Measurements from ENCODE around the gene FGF21. TPM values are rescaled to one million over a fixed set of nuclear protein-coding genes. Genes with fewer than 3 reads are reported as not detected.
"Not testable (repeated sequence)": the region's sequence is repeated elsewhere in the genome, so short reads cannot be mapped to it uniquely, and the experiment has no call there.

The FGF21 gene
- total and polyA plus RNA-seq, 9 donors: 0.25 TPM; not detected in 8

GRCh38 chr19:48752496-48753365 is 2.6 kb upstream of the FGF21 start, which contains the start of gene FUT1:
Gene FUT1 (minus strand): TSS chr19:48752641. CDS start chr19:48751281, 1,360 bp downstream.
- H3K4me3 ChIP-seq (ENCODE audit: low read length): peak within 1 kb of the TSS; percentile 25
- peak within 1 kb of the TSS; percentile 55 for H3K27ac ChIP-seq (ENCODE audit: low read length)
- peaks cover 15% of the 10 kb centered on the region for H3K4me1 ChIP-seq (ENCODE audit: control insufficient read depth, insufficient read depth, low read length)
- under 1% methylated on average over 71 of the region's 73 CpGs for WGBS (ENCODE audit: insufficient coverage)
- DNase-seq: peak; percentile 59
- no peaks in the 10 kb centered on the region for H3K9me3 ChIP-seq (replicated peaks; ENCODE audit: control insufficient read depth, low read depth, low read length)
- H3K27me3 ChIP-seq (ENCODE audit: control insufficient read depth, insufficient read depth, low read length): peaks cover 56% of the 10 kb centered on the region
- no peaks in the 10 kb centered on the region for H3K36me3 ChIP-seq (ENCODE audit: control insufficient read depth, insufficient read depth, low read length)

GRCh38 chr19:48755787-48756186 is 463 bp downstream of the FGF21 start:
- DNase-seq: no peak
- peaks cover 16% of the 10 kb centered on the region for H3K4me1 ChIP-seq (ENCODE audit: control insufficient read depth, insufficient read depth, low read length)
- H3K27me3 ChIP-seq (ENCODE audit: control insufficient read depth, insufficient read depth, low read length): peaks cover 42% of the 10 kb centered on the region
- H3K9me3 ChIP-seq (replicated peaks; ENCODE audit: control insufficient read depth, low read depth, low read length): no peaks in the 10 kb centered on the region
- WGBS (ENCODE audit: insufficient coverage): 72% methylated on average over 4 of the region's 5 CpGs
- no peaks in the 10 kb centered on the region for H3K36me3 ChIP-seq (ENCODE audit: control insufficient read depth, insufficient read depth, low read length)
- no peak overlapping the region for H3K4me3 ChIP-seq (ENCODE audit: low read length)
- H3K27ac ChIP-seq (ENCODE audit: low read length): no peak overlapping the region

- Histone ChIP-seq H3K9me3 (replicated peaks; ENCODE audit: control insufficient read depth, low read depth, low read length) (no peaks in the 10 kb centered on the region), H3K4me1 (ENCODE audit: control insufficient read depth, insufficient read depth, low read length) (peaks cover 19% of the 10 kb centered on the region), H3K36me3 (ENCODE audit: control insufficient read depth, insufficient read depth, low read length) (no peaks in the 10 kb centered on the region), H3K4me3 (ENCODE audit: low read length) (no peak overlapping the region), H3K27me3 (ENCODE audit: control insufficient read depth, insufficient read depth, low read length) (peaks cover 41% of the 10 kb centered on the region), H3K27ac (ENCODE audit: low read length) (no peak overlapping the region)
- DNase-seq: no peak
- WGBS (ENCODE audit: insufficient coverage): 81% methylated on average over 6 of the region's 11 CpGs
These were observed 888 bp downstream of the FGF21 start for GRCh38 chr19:48756212-48756611.

GRCh38 chr19:48756686-48757085 is 1.4 kb downstream of the FGF21 start:
- no peaks in the 10 kb centered on the region for H3K36me3 ChIP-seq (ENCODE audit: control insufficient read depth, insufficient read depth, low read length)
- H3K27ac ChIP-seq (ENCODE audit: low read length): no peak overlapping the region
- no peak for DNase-seq
- peaks cover 37% of the 10 kb centered on the region for H3K27me3 ChIP-seq (ENCODE audit: control insufficient read depth, insufficient read depth, low read length)
- no peak overlapping the region for H3K4me3 ChIP-seq (ENCODE audit: low read length)
- no peaks in the 10 kb centered on the region for H3K9me3 ChIP-seq (replicated peaks; ENCODE audit: control insufficient read depth, low read depth, low read length)
- 80% methylated on average over 2 of the region's 9 CpGs for WGBS (ENCODE audit: insufficient coverage)
- H3K4me1 ChIP-seq (ENCODE audit: control insufficient read depth, insufficient read depth, low read length): peaks cover 19% of the 10 kb centered on the region

GRCh38 chr19:48757089-48757675 is 1.9 kb downstream of the FGF21 start:
- 79% methylated on average over 12 of the region's 12 CpGs for WGBS (ENCODE audit: insufficient coverage)
- Histone ChIP-seq H3K36me3 (ENCODE audit: control insufficient read depth, insufficient read depth, low read length) (no peaks in the 10 kb centered on the region), H3K4me3 (ENCODE audit: low read length) (no peak overlapping the region), H3K4me1 (ENCODE audit: control insufficient read depth, insufficient read depth, low read length) (peaks cover 16% of the 10 kb centered on the region), H3K27ac (ENCODE audit: low read length) (no peak overlapping the region), H3K27me3 (ENCODE audit: control insufficient read depth, insufficient read depth, low read length) (peaks cover 35% of the 10 kb centered on the region), H3K9me3 (replicated peaks; ENCODE audit: control insufficient read depth, low read depth, low read length) (no peaks in the 10 kb centered on the region)
- no peak for DNase-seq

GRCh38 chr19:48757741-48758144 is 2.4 kb downstream of the FGF21 start:
- H3K36me3 ChIP-seq (ENCODE audit: control insufficient read depth, insufficient read depth, low read length): no peaks in the 10 kb centered on the region
- DNase-seq: no peak
- H3K4me1 ChIP-seq (ENCODE audit: control insufficient read depth, insufficient read depth, low read length): peaks cover 10% of the 10 kb centered on the region
- H3K27ac ChIP-seq (ENCODE audit: low read length): no peak overlapping the region
- peaks cover 34% of the 10 kb centered on the region for H3K27me3 ChIP-seq (ENCODE audit: control insufficient read depth, insufficient read depth, low read length)
- H3K4me3 ChIP-seq (ENCODE audit: low read length): no peak overlapping the region
- no peaks in the 10 kb centered on the region for H3K9me3 ChIP-seq (replicated peaks; ENCODE audit: control insufficient read depth, low read depth, low read length)
- 85% methylated on average over 13 of the region's 14 CpGs for WGBS (ENCODE audit: insufficient coverage)

GRCh38 chr19:48760504-48761205 is 5.3 kb downstream of the FGF21 start:
- no peak for DNase-seq
- Histone ChIP-seq H3K4me3 (ENCODE audit: low read length) (no peak overlapping the region), H3K9me3 (replicated peaks; ENCODE audit: control insufficient read depth, low read depth, low read length) (no peaks in the 10 kb centered on the region), H3K36me3 (ENCODE audit: control insufficient read depth, insufficient read depth, low read length) (no peaks in the 10 kb centered on the region), H3K27me3 (ENCODE audit: control insufficient read depth, insufficient read depth, low read length) (peaks cover 26% of the 10 kb centered on the region), H3K27ac (ENCODE audit: low read length) (peak overlapping the region; percentile 62), H3K4me1 (ENCODE audit: control insufficient read depth, insufficient read depth, low read length) (peaks cover 3% of the 10 kb centered on the region)
- 70% methylated on average over 12 of the region's 16 CpGs for WGBS (ENCODE audit: insufficient coverage)

GRCh38 chr19:48765816-48766215 is 10.5 kb downstream of the FGF21 start:
- not testable (repeated sequence) for H3K27ac ChIP-seq (ENCODE audit: low read length); DNase-seq
- 57% methylated on average over 1 of the region's 5 CpGs for WGBS (ENCODE audit: insufficient coverage)

GRCh38 chr19:48768171-48768753 is 12.9 kb downstream of the FGF21 start:
- DNase-seq; H3K4me3 ChIP-seq (ENCODE audit: low read length); H3K36me3 ChIP-seq (ENCODE audit: control insufficient read depth, insufficient read depth, low read length); H3K4me1 ChIP-seq (ENCODE audit: control insufficient read depth, insufficient read depth, low read length); H3K9me3 ChIP-seq (replicated peaks; ENCODE audit: control insufficient read depth, low read depth, low read length); H3K27ac ChIP-seq (ENCODE audit: low read length): not testable (repeated sequence)
- H3K27me3 ChIP-seq (ENCODE audit: control insufficient read depth, insufficient read depth, low read length): peaks cover 21% of the 10 kb centered on the region
- WGBS (ENCODE audit: insufficient coverage): 14% methylated on average over 1 of the region's 6 CpGs

More at GRCh38 chr19:48765816-48766215, 10.5 kb downstream of the FGF21 start:
- H3K9me3 ChIP-seq (replicated peaks; ENCODE audit: control insufficient read depth, low read depth, low read length); H3K4me3 ChIP-seq (ENCODE audit: low read length); H3K36me3 ChIP-seq (ENCODE audit: control insufficient read depth, insufficient read depth, low read length); H3K4me1 ChIP-seq (ENCODE audit: control insufficient read depth, insufficient read depth, low read length): not testable (repeated sequence)
- H3K27me3 ChIP-seq (ENCODE audit: control insufficient read depth, insufficient read depth, low read length): peaks cover 29% of the 10 kb centered on the region

Measured in muscle of leg (tissue), 11 donors.